Measurements from ENCODE around the gene CLPTM1. TPM values are rescaled to one million over a fixed set of nuclear protein-coding genes. Genes with fewer than 3 reads are reported as not detected.

CLPTM1 gene
- total RNA-seq, 1 donor from 2014 or later, result 73.3 TPM

Other genes starting within 250 kb of the CLPTM1 start
- gene BCL3, start 206.7 kb upstream of the CLPTM1 start, total RNA-seq, result 65.6 and 68.4 TPM in 2 replicates
- gene CBLC, start 177.5 kb upstream of the CLPTM1 start, total RNA-seq, result not detected in 2 replicates
- gene BCAM, start 146.3 kb upstream of the CLPTM1 start, total RNA-seq, result not detected in 2 replicates
- gene NECTIN2, start 109.1 kb upstream of the CLPTM1 start, total RNA-seq, result not detected in 2 replicates
- 93.5 and 94.2 TPM in 2 replicates for gene TOMM40, start 64.1 kb upstream of the CLPTM1 start, total RNA-seq
- 0.48 and 0.95 TPM in 2 replicates for gene APOE, start 49.6 kb upstream of the CLPTM1 start, total RNA-seq
- 1.3 TPM in 1 of 2 replicates, not detected in the other for gene APOC1, start 40.8 kb upstream of the CLPTM1 start, total RNA-seq
- not detected in 2 replicates for gene APOC4, start 13.1 kb upstream of the CLPTM1 start, total RNA-seq
- gene APOC2, start 9.3 kb upstream of the CLPTM1 start, total RNA-seq, result not detected in 2 replicates
- 33.1 and 35.2 TPM in 2 replicates for gene RELB, start 46.1 kb downstream of the CLPTM1 start, total RNA-seq
- 90.9 and 94.1 TPM in 2 replicates for gene CLASRP, start 83.7 kb downstream of the CLPTM1 start, total RNA-seq
- gene ZNF296, start 121.1 kb downstream of the CLPTM1 start, total RNA-seq, result 4.1 and 5.0 TPM in 2 replicates
- gene GEMIN7, start 123.9 kb downstream of the CLPTM1 start, total RNA-seq, result 29.8 and 33.7 TPM in 2 replicates
- 18.4 and 24.8 TPM in 2 replicates for gene PPP1R37, start 137.8 kb downstream of the CLPTM1 start, total RNA-seq
- gene NKPD1, start 205.6 kb downstream of the CLPTM1 start, total RNA-seq, result 0.18 and 0.36 TPM in 2 replicates
- 58.4 and 60.2 TPM in 2 replicates for gene TRAPPC6A, start 222.9 kb downstream of the CLPTM1 start, total RNA-seq
- 11.5 and 12.6 TPM in 2 replicates for gene BLOC1S3, start 223.4 kb downstream of the CLPTM1 start, total RNA-seq

Measured in T-helper 2 cell treated with Interferon-gamma antibody and Interleukin-4, amounts not matched to agents 100 ng/mL and 5 ng/mL, for 36 hours (primary cell).